Left lung (tissue), 10 donors: ENCODE measurements around the gene KPNB1. TPM values are rescaled to one million over a fixed set of nuclear protein-coding genes. Genes with fewer than 3 reads are reported as not detected.

Experiments
- ATAC-seq: fragments of 200-7000 bp; cut with Tn5 transposase; one replicate; pipeline ENCODE4 v1.9.1; 2020; ENCODE audit warnings: moderate library complexity
- DNase-seq, 4 donors: peaks; one replicate each; pipeline ENCODE4 v3.0.0-alpha.2; 2013 to 2020
- H3K27ac ChIP-seq, 2 donors: fragments of 200-600 bp; sonication (generic) in 1 of 2; one replicate each; pipeline versions ENCODE4 v1.5.0 to v1.8.0; 2020 to 2021
- H3K27me3 ChIP-seq, 2 donors: fragments of 200-600 bp; sonication (generic) in 1 of 2; one replicate each; pipeline versions ENCODE4 v1.5.0 to v1.8.0; 2020 to 2021
- H3K36me3 ChIP-seq, 2 donors: fragments of 200-600 bp; sonication (generic) in 1 of 2; one replicate each; pipeline versions ENCODE4 v1.5.0 to v1.8.0; 2020 to 2021
- H3K4me1 ChIP-seq, 2 donors: fragments of 200-600 bp; one replicate each; pipeline ENCODE4 v1.8.0; 2021
- H3K4me3 ChIP-seq, 2 donors: fragments of 200-600 bp; sonication (generic) in 1 of 2; one replicate each; pipeline versions ENCODE4 v1.5.0 to v1.8.0; 2020 to 2021; ENCODE audit warnings: mild to moderate bottlenecking in 1 of 2
- H3K9me3 ChIP-seq, 2 donors: fragments of 200-600 bp; sonication (generic) in 1 of 2; one replicate each; pipeline versions ENCODE4 v1.5.0 to v1.8.0; 2020 to 2021
- intact Hi-C, 2 donors: fragments of 100-400 bp; cut with DNase I; formaldehyde crosslinking; loops; one replicate each; pipeline versions ENCODE4 v1.11.2 to v1.14.2; 2022
- polyA plus RNA-seq, 6 donors: library from polyadenylated mRNA; unstranded; fragments of 120-200 nt; gene quantifications; one replicate each; pipeline ENCODE4 v1.2.1, GENCODE V29; 2013; ENCODE audit not compliant: insufficient read length in 6 of 6
- total RNA-seq, 2 donors: library from RNA; stranded (reverse); fragmentation: NEBNext Ultra II Directional; extraction: Animal tissue kit (Norgen Biotek cat#: 25700); gene quantifications; one replicate each; pipeline ENCODE4 v1.2.1, GENCODE V29; 2021
- TF ChIP-seq, protein P1 (sequence below), 2 donors: fragments of 200-600 bp; sonication (generic) in 1 of 2; IDR thresholded peaks; one replicate each; pipeline versions ENCODE4 v1.5.0 to v1.8.0; 2021; ENCODE audit warnings: antibody characterized with exemption in 2 of 2
- donor health status: DM: no; HTN: yes; CAD: no.
- donor health status: DM: no; HTN: no; CAD: no.

KPNB1 gene
- total and polyA plus RNA-seq, 8 donors, result 195 to 305 (median 248) TPM

DNA sequence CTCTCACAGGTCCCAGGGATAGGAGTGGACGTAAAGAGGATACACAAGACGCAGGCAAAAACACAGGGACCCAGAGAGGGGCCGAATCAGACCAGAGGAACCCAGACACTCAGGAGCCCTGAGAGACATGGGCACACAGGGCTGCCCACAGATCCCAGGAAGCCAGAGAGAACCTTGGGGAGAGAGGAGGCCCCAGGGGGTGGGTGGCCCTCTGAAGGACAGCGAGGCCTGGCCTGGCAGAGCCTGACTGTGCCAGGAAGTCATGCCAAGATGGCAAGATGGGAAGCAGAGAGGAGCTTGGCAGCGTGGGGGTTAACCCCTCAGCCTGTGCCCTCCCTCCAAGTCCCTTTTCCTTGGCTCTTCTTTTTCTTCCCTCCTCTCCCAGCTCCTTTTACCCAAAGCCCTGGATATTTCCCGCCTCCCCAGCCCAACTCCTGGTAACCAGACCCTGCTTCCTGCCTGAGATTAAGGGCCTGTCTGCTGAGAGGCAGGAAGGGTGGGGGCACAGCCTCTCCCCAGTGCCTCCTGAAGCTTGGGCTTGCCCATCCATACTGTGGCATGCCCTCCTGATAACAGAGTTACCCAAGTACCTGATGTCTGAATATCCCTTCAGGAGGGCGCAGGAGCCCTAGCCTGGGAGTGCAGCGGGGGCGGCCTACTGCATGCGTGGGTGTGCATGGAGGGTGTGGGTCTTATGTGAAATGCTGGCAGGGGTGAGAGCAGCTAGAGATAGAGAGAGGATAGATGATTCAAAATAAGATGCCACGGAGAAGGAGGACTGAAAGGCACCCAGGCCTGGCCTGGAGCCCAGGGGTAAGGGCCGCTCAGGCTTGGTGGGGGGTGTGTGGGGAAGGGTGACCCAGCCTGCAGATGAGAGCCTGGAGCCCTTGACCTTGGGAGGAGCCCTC is 77.3 kb downstream of the KPNB1 start:
- DNase-seq, result no peak
- peaks cover 19 to 68% of the 10 kb centered on the region in 2 donors for H3K27me3 ChIP-seq
- H3K27ac ChIP-seq, result no peak overlapping the region
- H3K4me3 ChIP-seq, result no peak overlapping the region
- TF ChIP-seq, protein P1, sequence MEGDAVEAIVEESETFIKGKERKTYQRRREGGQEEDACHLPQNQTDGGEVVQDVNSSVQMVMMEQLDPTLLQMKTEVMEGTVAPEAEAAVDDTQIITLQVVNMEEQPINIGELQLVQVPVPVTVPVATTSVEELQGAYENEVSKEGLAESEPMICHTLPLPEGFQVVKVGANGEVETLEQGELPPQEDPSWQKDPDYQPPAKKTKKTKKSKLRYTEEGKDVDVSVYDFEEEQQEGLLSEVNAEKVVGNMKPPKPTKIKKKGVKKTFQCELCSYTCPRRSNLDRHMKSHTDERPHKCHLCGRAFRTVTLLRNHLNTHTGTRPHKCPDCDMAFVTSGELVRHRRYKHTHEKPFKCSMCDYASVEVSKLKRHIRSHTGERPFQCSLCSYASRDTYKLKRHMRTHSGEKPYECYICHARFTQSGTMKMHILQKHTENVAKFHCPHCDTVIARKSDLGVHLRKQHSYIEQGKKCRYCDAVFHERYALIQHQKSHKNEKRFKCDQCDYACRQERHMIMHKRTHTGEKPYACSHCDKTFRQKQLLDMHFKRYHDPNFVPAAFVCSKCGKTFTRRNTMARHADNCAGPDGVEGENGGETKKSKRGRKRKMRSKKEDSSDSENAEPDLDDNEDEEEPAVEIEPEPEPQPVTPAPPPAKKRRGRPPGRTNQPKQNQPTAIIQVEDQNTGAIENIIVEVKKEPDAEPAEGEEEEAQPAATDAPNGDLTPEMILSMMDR (IDR thresholded peaks at IDR 0.05), result no peak
- ATAC-seq, result no peak
- H3K9me3 ChIP-seq, result no peaks in the 10 kb centered on the region
- no peaks in the 10 kb centered on the region for H3K36me3 ChIP-seq
- H3K4me1 ChIP-seq, result no peaks in the 10 kb centered on the region
- intact Hi-C loops, result no loop called here

DNA sequence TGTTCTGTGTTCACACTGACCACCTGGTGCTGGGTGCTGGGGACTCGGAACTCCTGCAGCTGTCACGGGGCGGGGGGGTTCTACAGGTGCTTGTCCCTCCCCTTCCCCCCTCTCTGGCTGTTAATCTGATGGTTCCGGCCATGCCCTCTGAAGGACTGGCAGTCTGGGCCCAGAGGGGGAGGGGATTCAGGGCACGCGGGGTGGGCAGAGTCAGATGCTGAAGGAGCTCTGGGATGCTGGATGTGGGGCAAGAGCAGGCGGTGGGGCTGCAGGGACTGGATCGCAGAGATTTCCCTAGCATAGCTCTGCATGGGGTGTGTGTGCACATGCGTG is 78.0 kb downstream of the KPNB1 start:
- peaks cover 0 to under 1% of the 10 kb centered on the region in 2 donors for H3K4me1 ChIP-seq
- H3K9me3 ChIP-seq, result no peaks in the 10 kb centered on the region
- no peak overlapping the region for H3K4me3 ChIP-seq
- peaks cover 20 to 68% of the 10 kb centered on the region in 2 donors for H3K27me3 ChIP-seq
- intact Hi-C loops, result no loop called here
- DNase-seq (no peak), ATAC-seq (no peak)
- TF ChIP-seq, protein P1 (IDR thresholded peaks at IDR 0.05), result no peak
- no peaks in the 10 kb centered on the region for H3K36me3 ChIP-seq
- no peak overlapping the region for H3K27ac ChIP-seq

DNA sequence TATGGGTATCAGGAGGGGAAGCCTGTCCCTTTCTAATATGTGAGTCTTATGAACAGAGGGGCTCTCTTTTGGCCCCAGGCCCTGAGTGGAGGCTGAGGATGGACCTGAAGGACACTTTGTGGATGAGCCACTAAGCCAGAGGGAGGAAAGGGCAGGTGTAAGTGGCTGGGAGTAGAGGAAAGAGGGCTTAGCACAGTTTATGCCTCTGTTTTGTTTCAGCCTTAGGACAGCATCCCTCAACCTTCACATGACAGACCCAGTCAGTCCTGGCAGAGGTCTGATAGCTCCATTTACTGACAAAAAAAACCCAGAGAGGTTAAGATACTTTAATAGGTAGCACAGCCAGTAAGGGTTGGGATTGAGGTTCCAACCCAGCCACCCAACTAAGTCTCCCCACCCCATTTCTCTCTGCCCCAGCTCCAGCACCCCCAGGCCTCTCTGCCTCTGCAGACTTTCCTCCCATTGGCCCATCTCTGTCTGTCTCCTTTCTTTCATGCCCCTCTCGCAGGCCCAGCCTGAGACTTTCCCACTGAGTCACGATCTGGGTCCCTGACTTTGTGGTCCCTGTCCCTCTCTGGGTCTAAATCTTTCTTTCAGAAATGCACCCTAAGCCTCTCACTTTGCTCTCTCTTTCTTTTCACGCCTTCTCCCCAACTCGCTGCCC is 78.6 kb downstream of the KPNB1 start:
- no peak overlapping the region for H3K4me3 ChIP-seq
- H3K27ac ChIP-seq, result no peak overlapping the region
- ATAC-seq (no peak), DNase-seq (no peak)
- peaks cover 27 to 68% of the 10 kb centered on the region in 2 donors for H3K27me3 ChIP-seq
- H3K36me3 ChIP-seq, result no peaks in the 10 kb centered on the region
- intact Hi-C loops, result no loop called here
- TF ChIP-seq, protein P1 (IDR thresholded peaks at IDR 0.05), result no peak
- no peaks in the 10 kb centered on the region for H3K9me3 ChIP-seq
- peaks cover 6 to 7% of the 10 kb centered on the region in 2 donors for H3K4me1 ChIP-seq

DNA sequence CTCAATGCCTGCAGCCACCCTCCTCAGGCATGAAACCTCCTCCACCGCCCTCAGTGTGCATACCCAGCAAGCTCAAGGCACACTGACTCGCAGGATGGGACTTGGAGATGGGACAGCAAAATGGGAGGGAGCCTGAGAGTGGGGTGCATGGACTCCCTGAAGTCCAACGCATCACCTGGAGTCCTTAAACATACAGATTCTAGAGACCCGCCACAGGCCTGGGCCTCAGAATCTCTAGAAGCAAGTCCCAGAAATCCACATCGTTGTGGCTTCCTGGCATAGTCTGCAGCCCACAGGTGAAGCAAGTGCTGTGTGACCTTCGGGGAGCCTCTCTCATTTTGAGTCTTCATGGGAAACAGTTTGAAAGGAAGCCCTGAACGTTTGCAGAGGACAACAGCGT is 79.8 kb downstream of the KPNB1 start:
- Histone ChIP-seq H3K4me3 (no peak overlapping the region), H3K36me3 (no peaks in the 10 kb centered on the region), H3K9me3 (no peaks in the 10 kb centered on the region), H3K4me1 (peaks cover 7 to 13% of the 10 kb centered on the region in 2 donors), H3K27ac (no peak overlapping the region), H3K27me3 (peaks cover 35 to 66% of the 10 kb centered on the region in 2 donors)
- intact Hi-C loops, result no loop called here
- TF ChIP-seq, protein P1 (IDR thresholded peaks at IDR 0.05), result no peak
- no peak for DNase-seq
- no peak for ATAC-seq

DNA sequence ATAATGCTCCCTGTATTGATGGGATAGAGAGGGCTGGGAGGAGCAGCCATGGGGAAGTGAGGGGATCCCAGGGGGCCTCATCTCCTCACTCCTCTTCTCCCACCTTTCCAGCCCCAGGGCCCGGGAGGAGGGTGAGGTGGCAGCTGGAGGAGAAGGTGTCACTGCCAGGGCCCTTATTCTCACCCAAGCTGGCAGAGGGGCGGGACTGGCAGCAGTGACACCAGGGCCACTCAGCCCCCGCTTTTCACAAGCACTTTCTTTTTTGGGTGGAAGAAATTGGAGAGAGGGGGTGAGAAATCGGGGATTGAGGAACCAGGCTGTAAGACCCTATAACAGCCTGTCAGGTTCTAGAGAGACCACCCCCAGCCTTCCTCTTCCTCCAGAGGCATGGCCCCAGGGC is 81.0 kb downstream of the KPNB1 start:
- no peaks in the 10 kb centered on the region for H3K9me3 ChIP-seq
- H3K36me3 ChIP-seq, result no peaks in the 10 kb centered on the region
- H3K4me3 ChIP-seq, result no peak overlapping the region
- ATAC-seq, result no peak
- H3K4me1 ChIP-seq, result peaks cover 7 to 13% of the 10 kb centered on the region in 2 donors
- no peak overlapping the region for H3K27ac ChIP-seq
- DNase-seq, result no peak
- TF ChIP-seq, protein P1 (IDR thresholded peaks at IDR 0.05), result no peak
- peaks cover 39 to 66% of the 10 kb centered on the region in 2 donors for H3K27me3 ChIP-seq
- intact Hi-C loops, result no loop called here
